Astrocyte (in vitro differentiated cells and primary cell): ENCODE measurements around the gene C17orf67. TPM values are rescaled to one million over a fixed set of nuclear protein-coding genes. Genes with fewer than 3 reads are reported as not detected.

Experiments used
- DNase-seq: peaks from one replicate; pipeline ENCODE4 v3.0.0-alpha.2; 2010; ENCODE audit warnings: low read depth
- FAIRE-seq: peaks from 2 replicates; lab custom pipeline; 2011; peaks lifted over from hg19 to GRCh38; lab: Jason Lieb, UNC
- H2AFZ ChIP-seq: 2 replicates; pipeline ENCODE4 v1.6.0; 2012; ENCODE audit warnings: low read depth, low read length, inconsistent platforms
- H3K27ac ChIP-seq: 2 replicates; pipeline ENCODE4 v1.5.1; 2011; ENCODE audit warnings: low read depth, low read length, inconsistent platforms
- H3K27me3 ChIP-seq: 2 replicates; pipeline ENCODE4 v1.6.0; 2011; ENCODE audit warnings: low read length, inconsistent platforms; ENCODE audit not compliant: insufficient read depth
- H3K36me3 ChIP-seq: 2 replicates; pipeline ENCODE4 v1.5.1; 2011; ENCODE audit warnings: low read length, inconsistent platforms; ENCODE audit not compliant: insufficient read depth
- H3K4me1 ChIP-seq: 2 replicates; pipeline ENCODE4 v1.5.1; 2011; ENCODE audit warnings: low read length, inconsistent platforms; ENCODE audit not compliant: insufficient read depth
- H3K4me2 ChIP-seq: 2 replicates; pipeline ENCODE4 v1.6.0; 2012; ENCODE audit warnings: low read length, inconsistent platforms
- H3K4me3 ChIP-seq: 2 replicates; pipeline ENCODE4 v1.5.1; 2011; ENCODE audit warnings: low read depth, mild to moderate bottlenecking, low read length, inconsistent platforms; ENCODE audit not compliant: insufficient read depth
- H3K79me2 ChIP-seq: 2 replicates; pipeline ENCODE4 v1.6.0; 2012; ENCODE audit warnings: mild to moderate bottlenecking, low read length, inconsistent platforms; ENCODE audit not compliant: insufficient read depth
- H3K9ac ChIP-seq: 2 replicates; pipeline ENCODE4 v1.6.0; 2012; ENCODE audit warnings: mild to moderate bottlenecking, low read length, inconsistent platforms
- H3K9me3 ChIP-seq: 2 replicates; pipeline ENCODE4 v1.5.1; 2012; ENCODE audit warnings: low read depth, mild to moderate bottlenecking, low read length, inconsistent platforms; ENCODE audit not compliant: insufficient read depth
- H4K20me1 ChIP-seq: 2 replicates; pipeline ENCODE4 v1.6.0; 2012; ENCODE audit warnings: low read length, inconsistent platforms; ENCODE audit not compliant: insufficient read depth
- H3K27ac Mint-ChIP-seq: one replicate; pipeline ENCODE4 v1.8.0; 2021; ENCODE audit warnings: mild to moderate bottlenecking, mixed read lengths; ENCODE audit not compliant: unreplicated experiment
- H3K27me3 Mint-ChIP-seq: one replicate; pipeline ENCODE4 v1.8.0; 2021; ENCODE audit warnings: low read depth, mixed read lengths; ENCODE audit not compliant: unreplicated experiment
- H3K36me3 Mint-ChIP-seq: one replicate; pipeline ENCODE4 v1.8.0; 2021; ENCODE audit warnings: low read depth, mixed read lengths; ENCODE audit not compliant: unreplicated experiment
- H3K4me1 Mint-ChIP-seq: one replicate; pipeline ENCODE4 v1.8.0; 2021; ENCODE audit warnings: low read depth, mixed read lengths; ENCODE audit not compliant: unreplicated experiment
- H3K4me3 Mint-ChIP-seq: one replicate; pipeline ENCODE4 v1.8.0; 2021; ENCODE audit warnings: mild to moderate bottlenecking, moderate library complexity, mixed read lengths; ENCODE audit not compliant: unreplicated experiment
- H3K9me3 Mint-ChIP-seq: one replicate; pipeline ENCODE4 v1.8.0; 2021; ENCODE audit warnings: mild to moderate bottlenecking, mixed read lengths; ENCODE audit not compliant: unreplicated experiment
- EZH2 ChIP-seq: IDR thresholded peaks from 2 replicates; pipeline ENCODE4 v1.6.1; 2012; ENCODE audit warnings: mild to moderate bottlenecking, low read length, inconsistent platforms; ENCODE audit not compliant: insufficient read depth
- total RNA-seq: library from RNA; stranded (reverse); gene quantifications from 2 replicates; pipeline ENCODE4 v1.2.1, GENCODE V29; 2021
- TF ChIP-seq, protein P1 (sequence below): IDR thresholded peaks from 2 replicates; pipeline ENCODE4 v1.5.1; 2011; ENCODE audit warnings: low read depth, mild to moderate bottlenecking, inconsistent platforms, low read length, moderate library complexity; ENCODE audit not compliant: insufficient read depth

C17orf67 gene
- total RNA-seq, 1 donor from 2014 or later: 2.8 TPM

DNA sequence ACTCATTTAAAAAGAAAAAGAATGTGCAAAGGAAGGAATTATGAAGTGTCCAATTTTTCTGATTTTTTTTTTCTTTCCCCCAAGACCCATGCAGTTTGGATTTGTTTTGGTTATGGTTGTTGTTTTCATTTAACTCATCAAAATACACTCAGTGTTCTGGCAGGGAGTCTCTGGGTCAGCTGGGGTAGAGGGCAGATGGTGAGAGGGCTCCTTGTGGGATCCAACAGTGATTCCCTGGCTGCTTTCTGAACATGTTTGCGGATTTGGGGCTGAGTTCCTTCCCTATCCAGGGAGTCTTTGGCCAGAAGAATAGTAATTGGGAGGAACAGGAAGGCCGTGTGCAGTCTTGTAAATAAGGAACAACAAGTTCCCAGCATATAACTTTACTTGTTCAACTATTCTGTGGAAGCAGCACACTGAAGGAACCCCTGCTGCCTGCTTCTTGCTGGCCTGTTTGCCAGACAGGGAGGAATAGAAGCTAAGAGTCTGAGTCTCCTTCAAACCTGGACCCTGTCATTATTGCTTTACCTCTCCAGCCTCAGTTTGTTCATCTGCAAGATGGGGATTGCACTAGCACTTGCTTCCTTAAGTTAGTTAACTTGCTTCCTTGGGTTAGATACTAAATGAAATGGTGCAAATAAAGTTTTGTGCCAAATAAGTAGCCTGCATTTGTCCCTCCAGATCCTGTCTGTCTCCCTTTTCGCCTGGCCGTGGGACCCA lies 32.1 kb downstream of the C17orf67 start:
- Histone ChIP-seq H3K4me1 (no peaks in the 10 kb centered on the region), H3K9me3 (no peaks in the 10 kb centered on the region), H3K27ac (no peak overlapping the region), H3K4me3 (no peak overlapping the region), H3K79me2 (no peaks in the 10 kb centered on the region), H3K9ac (no peak overlapping the region), H3K27me3 (peaks cover 3% of the 10 kb centered on the region), H2AFZ (no peak overlapping the region), H4K20me1 (no peaks in the 10 kb centered on the region), H3K36me3 (no peaks in the 10 kb centered on the region), H3K4me2 (no peak overlapping the region)
- H3K4me1 Mint-ChIP-seq: peaks cover 6% of the 10 kb centered on the region
- H3K27me3 Mint-ChIP-seq: peaks cover 4% of the 10 kb centered on the region
- FAIRE-seq (no peak), DNase-seq (no peak)
- peaks cover 2% of the 10 kb centered on the region for H3K36me3 Mint-ChIP-seq
- H3K9me3 Mint-ChIP-seq: peaks cover 3% of the 10 kb centered on the region
- TF ChIP-seq EZH2: no peak
- TF ChIP-seq, protein P1, sequence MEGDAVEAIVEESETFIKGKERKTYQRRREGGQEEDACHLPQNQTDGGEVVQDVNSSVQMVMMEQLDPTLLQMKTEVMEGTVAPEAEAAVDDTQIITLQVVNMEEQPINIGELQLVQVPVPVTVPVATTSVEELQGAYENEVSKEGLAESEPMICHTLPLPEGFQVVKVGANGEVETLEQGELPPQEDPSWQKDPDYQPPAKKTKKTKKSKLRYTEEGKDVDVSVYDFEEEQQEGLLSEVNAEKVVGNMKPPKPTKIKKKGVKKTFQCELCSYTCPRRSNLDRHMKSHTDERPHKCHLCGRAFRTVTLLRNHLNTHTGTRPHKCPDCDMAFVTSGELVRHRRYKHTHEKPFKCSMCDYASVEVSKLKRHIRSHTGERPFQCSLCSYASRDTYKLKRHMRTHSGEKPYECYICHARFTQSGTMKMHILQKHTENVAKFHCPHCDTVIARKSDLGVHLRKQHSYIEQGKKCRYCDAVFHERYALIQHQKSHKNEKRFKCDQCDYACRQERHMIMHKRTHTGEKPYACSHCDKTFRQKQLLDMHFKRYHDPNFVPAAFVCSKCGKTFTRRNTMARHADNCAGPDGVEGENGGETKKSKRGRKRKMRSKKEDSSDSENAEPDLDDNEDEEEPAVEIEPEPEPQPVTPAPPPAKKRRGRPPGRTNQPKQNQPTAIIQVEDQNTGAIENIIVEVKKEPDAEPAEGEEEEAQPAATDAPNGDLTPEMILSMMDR: no peak
- H3K4me3 Mint-ChIP-seq: no peak overlapping the region
- H3K27ac Mint-ChIP-seq: no peak overlapping the region

DNA sequence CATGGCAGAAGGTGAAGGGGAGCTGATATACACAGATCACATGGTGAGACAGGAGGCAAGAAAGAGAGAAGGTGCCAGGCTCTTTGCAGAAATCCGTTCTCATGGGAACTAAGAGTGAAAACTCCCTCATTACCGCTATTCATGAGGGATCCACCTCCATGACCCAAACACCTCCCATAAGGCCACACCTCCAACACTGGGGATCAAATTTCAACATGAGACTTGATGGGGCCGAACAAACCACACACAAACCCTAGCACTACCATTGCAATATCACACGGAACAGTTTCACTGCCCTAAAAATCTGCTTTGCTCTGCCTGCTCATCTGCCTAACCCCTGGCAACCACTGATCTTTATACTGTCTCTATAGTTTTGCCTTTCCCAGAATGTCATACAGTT lies 34.8 kb downstream of the C17orf67 start:
- Mint-ChIP-seq H3K36me3 (peaks cover 5% of the 10 kb centered on the region), H3K9me3 (peaks cover 3% of the 10 kb centered on the region), H3K27me3 (peaks cover 13% of the 10 kb centered on the region), H3K4me3 (no peak overlapping the region), H3K27ac (no peak overlapping the region), H3K4me1 (peaks cover 6% of the 10 kb centered on the region)
- Histone ChIP-seq H3K9ac (no peak overlapping the region), H3K4me1 (no peaks in the 10 kb centered on the region), H3K9me3 (no peaks in the 10 kb centered on the region), H3K27ac (no peak overlapping the region), H4K20me1 (no peaks in the 10 kb centered on the region), H3K4me3 (no peak overlapping the region), H3K4me2 (no peak overlapping the region), H3K79me2 (no peaks in the 10 kb centered on the region), H3K36me3 (no peaks in the 10 kb centered on the region), H2AFZ (no peak overlapping the region), H3K27me3 (peaks cover 12% of the 10 kb centered on the region)
- FAIRE-seq: no peak
- DNase-seq: peak; percentile 14
- TF ChIP-seq, protein P1: no peak
- no peak for TF ChIP-seq EZH2

DNA sequence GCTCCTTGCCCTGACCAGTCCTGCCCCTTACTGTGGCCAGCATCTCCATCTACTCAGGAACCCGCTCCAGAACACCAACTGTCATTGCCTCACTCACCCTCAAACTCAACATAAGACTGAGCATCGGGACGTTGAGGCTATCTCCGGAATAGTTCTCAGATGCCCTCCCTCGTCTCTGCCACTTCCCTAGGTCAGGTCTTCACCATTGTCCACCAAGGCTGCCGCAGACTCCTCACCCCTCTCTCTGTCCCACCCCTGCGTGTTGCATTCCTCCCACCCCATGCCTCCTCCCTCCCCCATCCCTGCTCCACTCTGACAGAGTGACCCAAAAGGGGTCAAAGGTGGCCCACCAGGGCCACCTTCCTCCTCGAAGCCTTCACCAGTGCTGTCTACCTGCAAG lies 37.2 kb downstream of the C17orf67 start:
- H3K9ac ChIP-seq: no peak overlapping the region
- Mint-ChIP-seq H3K27ac (no peak overlapping the region), H3K4me1 (peaks cover 6% of the 10 kb centered on the region), H3K36me3 (peaks cover 5% of the 10 kb centered on the region), H3K4me3 (no peak overlapping the region), H3K27me3 (peaks cover 14% of the 10 kb centered on the region), H3K9me3 (peaks cover 3% of the 10 kb centered on the region)
- no peaks in the 10 kb centered on the region for H3K4me1 ChIP-seq
- no peaks in the 10 kb centered on the region for H4K20me1 ChIP-seq
- no peak overlapping the region for H3K27ac ChIP-seq
- no peaks in the 10 kb centered on the region for H3K79me2 ChIP-seq
- H3K4me3 ChIP-seq: no peak overlapping the region
- TF ChIP-seq, protein P1: no peak
- TF ChIP-seq EZH2: no peak
- H3K9me3 ChIP-seq: no peaks in the 10 kb centered on the region
- H3K36me3 ChIP-seq: no peaks in the 10 kb centered on the region
- DNase-seq: no peak
- peaks cover 16% of the 10 kb centered on the region for H3K27me3 ChIP-seq
- no peak overlapping the region for H3K4me2 ChIP-seq
- H2AFZ ChIP-seq: no peak overlapping the region
- FAIRE-seq: no peak
